Naive thymus-derived CD4-positive, alpha-beta T cell (primary cell): Measurements from ENCODE around the gene FAM78B. TPM values are rescaled to one million over a fixed set of nuclear protein-coding genes. Genes with fewer than 3 reads are reported as not detected.

ENCODE experiments used
- ATAC-seq: fragments of 150-1000 bp; cut with Tn5 transposase; 2 replicates; pipeline ENCODE4 v1.10.0; 2021; ENCODE audit warnings: mild to moderate bottlenecking, moderate library complexity
- CTCF ChIA-PET: fragments of 350-600 bp; sonication (Branson Sonifier 250); formaldehyde crosslinking; loops from one replicate; lab custom pipeline; 2021; ENCODE audit warnings: antibody characterized with exemption; lab: Charles Lee
- POLR2A ChIA-PET: fragments of 350-600 bp; sonication (Branson Sonifier 250); formaldehyde crosslinking; loops from one replicate; lab custom pipeline; 2021; ENCODE audit warnings: antibody characterized with exemption, inconsistent platforms; lab: Charles Lee
- DNase-seq, 9 donors: peaks; one replicate each; pipeline versions ENCODE4 v3.0.0 to v3.0.0-alpha.2; 2020 to 2022; ENCODE audit warnings: mixed read lengths in 1 of 9
- H3K27ac ChIP-seq: one replicate; pipeline ENCODE4 v1.7.0; 2013; ENCODE audit warnings: mild to moderate bottlenecking, low read depth, low read length, moderate library complexity
- H3K27me3 ChIP-seq, 2 donors: one replicate each; pipeline ENCODE4 v1.7.0; 2013; ENCODE audit warnings: low read length in 2 of 2, mild to moderate bottlenecking in 2 of 2, moderate library complexity in 2 of 2; ENCODE audit not compliant: control insufficient read depth in 2 of 2, insufficient read depth in 2 of 2
- H3K36me3 ChIP-seq, 3 experiments: 1 replicate in 2 of 3; 2 replicates in 1 of 3; pipeline ENCODE4 v1.7.0; 2013; ENCODE audit warnings: low read length in 3 of 3, mild to moderate bottlenecking in 3 of 3, moderate library complexity in 1 of 3; ENCODE audit not compliant: insufficient read depth in 3 of 3, control insufficient read depth in 2 of 3
- H3K4me1 ChIP-seq, 2 donors: one replicate each; pipeline ENCODE4 v1.7.0; 2013; ENCODE audit warnings: low read length in 2 of 2, mild to moderate bottlenecking in 2 of 2, moderate library complexity in 1 of 2; ENCODE audit not compliant: control insufficient read depth in 2 of 2, insufficient read depth in 2 of 2
- H3K4me3 ChIP-seq: 2 replicates; pipeline ENCODE4 v1.7.0; 2013; ENCODE audit warnings: mild to moderate bottlenecking, low read length
- H3K9me3 ChIP-seq, 3 experiments: 1 replicate in 2 of 3; 2 replicates in 1 of 3; pipeline ENCODE4 v1.7.0; 2013; ENCODE audit warnings: low read length in 3 of 3; ENCODE audit not compliant: control insufficient read depth in 2 of 3
- H3K27ac Mint-ChIP-seq, 9 donors: one replicate each; pipeline ENCODE4 v1.8.0; 2020 to 2022; ENCODE audit warnings: mixed read lengths in 9 of 9, mild to moderate bottlenecking in 8 of 9, moderate library complexity in 5 of 9, inconsistent platforms in 2 of 9
- H3K27me3 Mint-ChIP-seq, 5 donors: one replicate each; pipeline ENCODE4 v1.8.0; 2021 to 2022; ENCODE audit warnings: mixed read lengths in 5 of 5, mild to moderate bottlenecking in 1 of 5
- H3K36me3 Mint-ChIP-seq, 5 donors: one replicate each; pipeline ENCODE4 v1.8.0; 2020 to 2022; ENCODE audit warnings: mixed read lengths in 5 of 5, mild to moderate bottlenecking in 3 of 5, inconsistent platforms in 1 of 5
- H3K4me1 Mint-ChIP-seq, 7 donors: one replicate each; pipeline ENCODE4 v1.8.0; 2020 to 2022; ENCODE audit warnings: mixed read lengths in 7 of 7, mild to moderate bottlenecking in 3 of 7, inconsistent platforms in 1 of 7
- H3K4me3 Mint-ChIP-seq, 10 donors: one replicate each; pipeline ENCODE4 v1.8.0; 2020 to 2022; ENCODE audit warnings: mild to moderate bottlenecking in 10 of 10, mixed read lengths in 10 of 10, moderate library complexity in 6 of 10, inconsistent platforms in 2 of 10
- H3K9me3 Mint-ChIP-seq, 11 donors: one replicate each; pipeline ENCODE4 v1.8.0; 2020 to 2022; ENCODE audit warnings: mixed read lengths in 11 of 11, mild to moderate bottlenecking in 4 of 11, inconsistent platforms in 1 of 11, moderate library complexity in 1 of 11
- intact Hi-C, 2 donors: fragments of 100-400 bp; cut with micrococcal nuclease; formaldehyde crosslinking; loops; one replicate each; pipeline ENCODE4 v1.15.1; 2023
- polyA plus RNA-seq, 2 donors: library from polyadenylated mRNA; unstranded; fragments of 300-500 nt; fragmentation: Illumina TruSeq; gene quantifications; one replicate each; pipeline ENCODE4 v1.2.3, GENCODE V29; 2021
- total RNA-seq, 6 experiments: library from RNA in 5 of 6; stranded (reverse) in 5 of 6; gene quantifications; 1 replicate in 5 of 6; 2 replicates in 1 of 6; pipeline ENCODE4 v1.2.3 and lab custom pipeline; 2021 to 2026

The FAM78B gene, protein sequence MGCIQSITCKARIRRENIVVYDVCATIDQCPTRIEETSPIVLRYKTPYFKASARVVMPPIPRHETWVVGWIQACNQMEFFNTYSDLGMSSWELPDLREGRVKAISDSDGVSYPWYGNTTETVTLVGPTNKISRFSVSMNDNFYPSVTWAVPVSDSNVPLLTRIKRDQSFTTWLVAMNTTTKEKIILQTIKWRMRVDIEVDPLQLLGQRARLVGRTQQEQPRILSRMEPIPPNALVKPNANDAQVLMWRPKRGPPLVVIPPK
- total RNA-seq = under 1 TPM in 2 of 5 experiments, not detected in 3; 0.45 to 0.58 TPM
- under 1 TPM in 1 of 2 donors, not detected in 1; 0.12 TPM for polyA plus RNA-seq
- 0.40 reads per million for total RNA-seq (lab: John Stamatoyannopoulos, UW)

DNA sequence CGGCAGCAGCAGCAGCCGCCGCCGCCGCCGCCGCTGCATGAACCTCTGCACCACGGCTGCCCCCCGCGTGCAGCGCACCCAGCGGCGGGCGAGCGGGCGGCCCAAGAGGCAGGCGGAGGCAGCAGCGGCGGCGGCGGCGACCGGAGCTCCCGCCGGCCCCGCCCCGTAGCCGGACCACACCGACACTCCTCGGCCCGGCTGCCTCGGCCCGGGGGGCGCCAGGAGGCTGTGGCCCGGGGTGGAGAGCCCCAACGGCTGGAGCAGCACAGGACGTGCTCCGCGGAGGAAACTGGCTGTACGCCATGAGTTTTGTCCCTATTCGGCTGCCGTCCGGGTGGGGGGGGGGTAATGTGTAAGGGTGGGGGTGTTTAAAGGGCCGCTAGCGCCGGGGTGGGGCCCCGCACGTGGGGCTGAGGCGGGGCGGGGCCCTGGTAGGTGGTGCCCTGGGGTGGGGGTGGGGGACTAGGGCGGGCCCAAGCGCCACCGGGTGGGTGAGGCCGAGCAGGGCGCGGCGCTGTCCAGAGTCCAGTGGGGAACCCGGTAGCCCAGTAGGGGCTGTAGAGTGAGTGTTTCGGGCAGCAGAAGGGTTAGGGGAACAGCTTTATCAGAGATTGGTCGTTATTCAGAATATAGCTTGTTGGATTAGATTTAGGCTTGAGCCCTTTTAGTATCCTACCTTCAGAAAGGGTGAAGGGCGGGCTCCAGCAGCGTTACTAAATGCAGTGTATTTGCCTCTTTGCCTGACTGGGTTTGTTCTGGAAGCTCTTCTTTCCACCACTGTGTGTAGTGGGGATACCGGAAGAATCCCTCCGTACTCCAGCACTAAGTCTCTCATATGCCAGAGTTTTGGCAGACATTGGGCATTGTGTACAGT lies at the start of gene FAM78B:
Gene FAM78B (minus strand): TSS at position 304 of the 874 bp plus-strand sequence. CDS start 753 bp downstream, outside the sequence.
- Histone ChIP-seq H3K36me3 (no peaks in the 10 kb centered on the region), H3K27ac (no peak within 1 kb of the TSS), H3K27me3 (peaks cover 0 to 4% of the 10 kb centered on the region in 2 donors), H3K4me3 (no peak within 1 kb of the TSS), H3K9me3 (no peaks in the 10 kb centered on the region), H3K4me1 (peaks cover 0 to 7% of the 10 kb centered on the region in 2 donors)
- Mint-ChIP-seq H3K27ac (no peak within 1 kb of the TSS), H3K27me3 (peaks cover 32 to 61% (median 48%) of the 10 kb centered on the region in 5 donors), H3K36me3 (no peaks in the 10 kb centered on the region), H3K4me1 (peaks cover 4 to 25% (median 21%) of the 10 kb centered on the region in 7 donors), H3K9me3 (peaks cover 0 to 3% (median 0%) of the 10 kb centered on the region in 11 donors), H3K4me3 (peak within 1 kb of the TSS; percentile 62 to 85 (median 78))
- DNase-seq (peak in 7 of 9 donors; percentile 5 to 59 (median 25)), ATAC-seq (peak; percentile 67)
- ChIA-PET CTCF (no interaction called here), POLR2A (no interaction called here)
- intact Hi-C loops = loop anchor here in 1 of 2 donors (5.0 to 10.0 kb wide), 4 partner anchors 85 to 572 kb away; no protein-coding TSS in a partner anchor

DNA sequence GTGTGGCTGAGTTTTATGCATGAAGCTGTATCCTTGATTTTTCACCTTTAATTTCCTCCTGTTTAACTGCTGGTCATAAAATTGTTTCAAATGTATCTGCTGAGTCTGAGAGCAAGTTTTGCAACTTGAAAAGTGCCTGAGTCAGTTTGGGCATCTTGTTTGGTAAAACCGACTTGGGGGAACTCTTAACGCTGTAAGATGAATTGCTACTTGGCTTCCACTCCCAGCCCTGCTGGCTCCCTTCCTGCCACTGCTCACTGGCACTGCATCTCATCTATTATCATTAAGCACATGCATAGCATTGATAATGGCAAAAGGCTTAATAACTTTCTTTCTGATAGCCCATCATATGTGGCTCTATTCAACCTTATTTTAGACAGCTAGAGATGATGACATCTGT lies 35.7 kb upstream of the FAM78B start:
- no peak overlapping the region for H3K27ac Mint-ChIP-seq
- Histone ChIP-seq H3K27me3 (peaks cover 0 to 7% of the 10 kb centered on the region in 2 donors), H3K36me3 (no peaks in the 10 kb centered on the region), H3K4me1 (no peaks in the 10 kb centered on the region), H3K27ac (no peak overlapping the region), H3K9me3 (no peaks in the 10 kb centered on the region), H3K4me3 (no peak overlapping the region)
- ATAC-seq = no peak
- POLR2A ChIA-PET = no interaction called here
- no peak for DNase-seq
- H3K4me1 Mint-ChIP-seq = peaks cover 0 to 1% (median 0%) of the 10 kb centered on the region in 7 donors
- intact Hi-C loops = no loop called here
- H3K36me3 Mint-ChIP-seq = no peaks in the 10 kb centered on the region
- H3K4me3 Mint-ChIP-seq = no peak overlapping the region
- peaks cover 0 to 7% (median 0%) of the 10 kb centered on the region in 11 donors for H3K9me3 Mint-ChIP-seq
- CTCF ChIA-PET = no interaction called here
- H3K27me3 Mint-ChIP-seq = peaks cover 0 to 18% (median 9%) of the 10 kb centered on the region in 5 donors

DNA sequence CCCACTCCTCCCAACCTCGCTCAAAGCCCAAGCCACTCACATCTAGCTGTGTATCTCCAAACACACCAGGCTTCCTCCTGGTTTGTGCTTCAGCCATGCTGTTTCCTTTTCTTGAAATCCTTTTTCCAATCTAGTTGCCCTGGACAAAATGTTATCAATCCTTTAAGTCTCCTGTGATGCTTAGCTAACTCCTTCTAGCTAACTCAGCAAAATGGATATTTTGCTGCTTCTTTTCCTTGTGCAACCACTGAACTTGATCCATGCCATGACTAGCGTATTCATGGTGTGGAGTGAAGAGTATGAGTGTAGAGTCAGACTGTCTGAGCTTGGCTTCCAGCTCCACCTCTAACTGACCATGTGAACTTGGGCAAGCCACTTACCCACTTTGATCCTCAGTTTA lies 33.9 kb upstream of the FAM78B start:
- Histone ChIP-seq H3K4me3 (no peak overlapping the region), H3K4me1 (no peaks in the 10 kb centered on the region), H3K27ac (no peak overlapping the region), H3K9me3 (no peaks in the 10 kb centered on the region), H3K27me3 (peaks cover 0 to 7% of the 10 kb centered on the region in 2 donors), H3K36me3 (no peaks in the 10 kb centered on the region)
- peaks cover 0 to 2% (median 0%) of the 10 kb centered on the region in 7 donors for H3K4me1 Mint-ChIP-seq
- DNase-seq (no peak), ATAC-seq (no peak)
- intact Hi-C loops = no loop called here
- H3K27me3 Mint-ChIP-seq = peaks cover 0 to 22% (median 11%) of the 10 kb centered on the region in 5 donors
- H3K27ac Mint-ChIP-seq = no peak overlapping the region
- H3K4me3 Mint-ChIP-seq = no peak overlapping the region
- ChIA-PET CTCF (no interaction called here), POLR2A (no interaction called here)
- H3K9me3 Mint-ChIP-seq = peaks cover 0 to 5% (median 0%) of the 10 kb centered on the region in 11 donors
- H3K36me3 Mint-ChIP-seq = no peaks in the 10 kb centered on the region

DNA sequence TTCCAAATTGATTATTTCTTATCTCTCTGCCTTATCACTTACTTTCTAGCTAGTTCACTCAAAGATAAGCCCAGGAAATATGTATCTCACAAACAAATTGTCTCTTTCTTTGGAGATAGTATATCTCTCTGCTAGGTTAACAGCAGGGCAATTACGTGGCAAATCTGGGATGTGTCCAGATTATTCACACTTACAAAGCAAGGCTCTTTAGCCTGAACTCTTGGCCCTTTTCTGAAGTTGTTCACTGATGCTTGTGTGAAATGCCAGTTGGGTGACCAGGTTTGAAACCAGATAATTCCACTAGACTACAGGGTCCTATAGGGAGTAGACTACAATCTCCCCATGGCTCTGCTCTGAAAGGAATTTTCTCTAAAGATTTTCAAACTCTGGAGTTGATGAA lies 30.8 kb upstream of the FAM78B start:
- CTCF ChIA-PET = no interaction called here
- Mint-ChIP-seq H3K27ac (no peak overlapping the region), H3K9me3 (peaks cover 0 to 2% (median 0%) of the 10 kb centered on the region in 11 donors), H3K4me3 (no peak overlapping the region), H3K27me3 (peaks cover 0 to 28% (median 13%) of the 10 kb centered on the region in 5 donors), H3K36me3 (no peaks in the 10 kb centered on the region), H3K4me1 (peaks cover 0 to 2% (median 0%) of the 10 kb centered on the region in 7 donors)
- DNase-seq = no peak
- intact Hi-C loops = no loop called here
- POLR2A ChIA-PET = no interaction called here
- no peak overlapping the region for H3K4me3 ChIP-seq
- H3K4me1 ChIP-seq = no peaks in the 10 kb centered on the region
- H3K9me3 ChIP-seq = no peaks in the 10 kb centered on the region
- H3K36me3 ChIP-seq = no peaks in the 10 kb centered on the region
- H3K27me3 ChIP-seq = peaks cover 0 to 7% of the 10 kb centered on the region in 2 donors
- no peak for ATAC-seq
- no peak overlapping the region for H3K27ac ChIP-seq

DNA sequence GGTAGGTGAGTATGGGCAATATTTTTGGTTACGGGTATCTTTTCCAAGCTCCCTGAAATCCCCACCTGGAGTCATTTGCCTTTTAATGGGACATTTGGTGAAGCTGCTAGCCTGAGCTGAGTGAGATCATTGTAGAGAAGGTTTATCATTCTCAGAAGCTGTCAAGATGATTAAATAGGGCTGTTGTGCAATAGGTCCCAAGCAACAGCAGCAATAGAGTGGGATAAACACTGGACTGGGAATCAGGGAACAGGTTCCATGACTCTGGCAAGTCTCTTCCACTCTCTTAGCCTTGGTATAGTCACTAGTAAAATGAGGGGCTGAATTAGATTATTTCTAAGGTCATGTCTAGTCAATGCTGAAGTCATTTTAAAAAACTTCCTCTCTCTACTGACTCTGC lies 30.3 kb upstream of the FAM78B start:
- ChIA-PET CTCF (no interaction called here), POLR2A (no interaction called here)
- Mint-ChIP-seq H3K4me3 (no peak overlapping the region), H3K4me1 (peaks cover 0 to 2% (median 0%) of the 10 kb centered on the region in 7 donors), H3K9me3 (peaks cover 0 to 2% (median 0%) of the 10 kb centered on the region in 11 donors), H3K27me3 (peaks cover 0 to 29% (median 11%) of the 10 kb centered on the region in 5 donors), H3K36me3 (no peaks in the 10 kb centered on the region), H3K27ac (no peak overlapping the region)
- Histone ChIP-seq H3K9me3 (no peaks in the 10 kb centered on the region), H3K4me3 (no peak overlapping the region), H3K36me3 (no peaks in the 10 kb centered on the region), H3K4me1 (no peaks in the 10 kb centered on the region), H3K27ac (no peak overlapping the region), H3K27me3 (peaks cover 0 to 7% of the 10 kb centered on the region in 2 donors)
- ATAC-seq (no peak), DNase-seq (no peak)
- intact Hi-C loops = no loop called here

DNA sequence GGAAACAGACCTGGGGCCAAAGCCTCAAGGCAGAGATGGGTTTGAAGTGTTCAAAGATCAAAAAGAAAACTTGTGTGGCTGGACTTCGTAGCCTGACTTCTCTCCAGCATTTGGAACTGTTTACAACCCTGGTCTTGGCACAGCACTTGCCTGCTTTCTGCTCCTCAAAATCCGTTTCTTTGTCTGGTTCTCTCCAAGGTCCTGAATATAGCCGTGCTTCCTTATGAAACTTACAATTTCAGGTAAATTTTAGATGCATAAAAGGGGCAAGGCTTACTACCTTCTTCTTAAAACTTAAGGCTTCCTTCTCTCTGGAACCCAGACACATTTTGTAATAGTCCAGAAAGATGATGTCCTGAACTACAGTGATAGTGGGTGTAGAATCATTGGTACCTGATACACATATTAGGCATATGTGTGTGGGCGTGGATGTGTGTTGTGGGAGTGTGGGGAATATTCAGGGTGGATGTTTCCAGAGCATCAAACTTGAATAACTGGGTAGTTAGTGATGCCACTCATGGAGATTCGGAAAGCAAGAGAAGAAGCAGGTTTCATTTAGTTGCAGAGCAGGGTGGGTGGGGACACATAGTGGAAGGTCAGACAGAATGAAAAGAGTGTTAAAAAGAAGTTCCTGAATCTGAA lies 26.4 kb upstream of the FAM78B start:
- ATAC-seq (no peak), DNase-seq (no peak)
- Histone ChIP-seq H3K27me3 (peaks cover 0 to under 1% of the 10 kb centered on the region in 2 donors), H3K9me3 (no peaks in the 10 kb centered on the region), H3K4me3 (no peak overlapping the region), H3K27ac (no peak overlapping the region), H3K36me3 (no peaks in the 10 kb centered on the region), H3K4me1 (no peaks in the 10 kb centered on the region)
- Mint-ChIP-seq H3K4me3 (no peak overlapping the region), H3K27ac (no peak overlapping the region), H3K4me1 (peaks cover 0 to 1% (median 0%) of the 10 kb centered on the region in 7 donors), H3K36me3 (no peaks in the 10 kb centered on the region), H3K27me3 (peaks cover 0 to 22% (median 16%) of the 10 kb centered on the region in 5 donors), H3K9me3 (peaks cover 0 to 2% (median 0%) of the 10 kb centered on the region in 11 donors)
- intact Hi-C loops = no loop called here
- POLR2A ChIA-PET = no interaction called here
- CTCF ChIA-PET = no interaction called here
